Smooth muscle cell (in vitro differentiated cells): ENCODE data around the gene TNFRSF21. TPM values are rescaled to one million over a fixed set of nuclear protein-coding genes. Genes with fewer than 3 reads are reported as not detected.

Experiments
- DNase-seq: peaks from one replicate; lab custom pipeline; 2025; ENCODE audit not compliant: unreplicated experiment; lab: John Stamatoyannopoulos, UW
- H2AFZ ChIP-seq: fragments of 200-600 bp; sonication (generic); 2 replicates; pipeline ENCODE4 v1.6.0; 2016; ENCODE audit warnings: antibody characterized with exemption, low read depth, mild to moderate bottlenecking
- H3F3A ChIP-seq: fragments of 200-600 bp; sonication (generic); 2 replicates; pipeline ENCODE4 v1.6.0; 2017; ENCODE audit warnings: antibody characterized with exemption, low read depth
- H3K27ac ChIP-seq: fragments of 200-600 bp; sonication (generic); 2 replicates; pipeline ENCODE4 v1.5.1; 2016; ENCODE audit warnings: low read depth, mild to moderate bottlenecking
- H3K27me3 ChIP-seq: fragments of 200-600 bp; sonication (generic); 2 replicates; pipeline ENCODE4 v1.6.1; 2016; ENCODE audit warnings: low read depth, mild to moderate bottlenecking
- H3K36me3 ChIP-seq: fragments of 200-600 bp; sonication (generic); 2 replicates; pipeline ENCODE4 v1.5.1; 2016; ENCODE audit warnings: low read depth
- H3K4me1 ChIP-seq: fragments of 200-600 bp; sonication (generic); 2 replicates; pipeline ENCODE4 v1.5.1; 2016; ENCODE audit warnings: low read depth
- H3K4me2 ChIP-seq: fragments of 200-600 bp; sonication (generic); 2 replicates; pipeline ENCODE4 v1.6.0; 2016; ENCODE audit warnings: mild to moderate bottlenecking
- H3K4me3 ChIP-seq: fragments of 200-600 bp; sonication (generic); 2 replicates; pipeline ENCODE4 v1.5.1; 2016; ENCODE audit warnings: mild to moderate bottlenecking
- H3K79me2 ChIP-seq: fragments of 200-600 bp; sonication (generic); 2 replicates; pipeline ENCODE4 v1.6.0; 2016; ENCODE audit warnings: low read depth, mild to moderate bottlenecking
- H3K9ac ChIP-seq: fragments of 200-600 bp; sonication (generic); 2 replicates; pipeline ENCODE4 v1.6.0; 2016; ENCODE audit warnings: low read depth
- H3K9me3 ChIP-seq: fragments of 200-600 bp; sonication (generic); replicated peaks from 2 replicates; pipeline ENCODE4 v1.5.1; 2016; ENCODE audit warnings: low read depth
- H4K20me1 ChIP-seq: fragments of 200-600 bp; sonication (generic); 2 replicates; pipeline ENCODE4 v1.6.0; 2016; ENCODE audit warnings: low read depth
- CTCF ChIP-seq: fragments of 200-600 bp; sonication (generic); IDR thresholded peaks from 2 replicates; pipeline ENCODE4 v1.5.1; 2017; ENCODE audit warnings: borderline replicate concordance, mild to moderate bottlenecking, antibody characterized with exemption; ENCODE audit not compliant: insufficient read depth, poor library complexity, severe bottlenecking
- WGBS: methylation state at CpG from one replicate; pipeline ENCODE4 v1.1.7; 2016; ENCODE audit warnings: low lambda C conversion rate; 5-methylcytosine and 5-hydroxymethylcytosine counted together
- polyA plus RNA-seq: library from polyadenylated mRNA; unstranded; fragments of >200 nt; fragmentation: Nextera tagmentation; extraction: Ambion mirVana; gene quantifications from 2 replicates; pipeline ENCODE4 v1.2.1, GENCODE V29; 2016
- total RNA-seq: library from RNA; depleted of rRNA; stranded (reverse); fragments of >200 nt; gene quantifications from 2 replicates; pipeline ENCODE4 v1.2.3, GENCODE V29; 2014

Gene TNFRSF21
- total and polyA plus RNA-seq, 2 experiments from 2014 or later, result 30.1 to 32.8 TPM

- Histone ChIP-seq H2AFZ (peak overlapping the region; percentile 96), H3K27me3 (no peaks in the 10 kb centered on the region), H3K9ac (peak overlapping the region; percentile 71), H3K4me2 (peak overlapping the region; percentile 96), H4K20me1 (peaks cover 35% of the 10 kb centered on the region), H3F3A (no peaks in the 10 kb centered on the region), H3K9me3 (no peaks in the 10 kb centered on the region), H3K4me1 (peaks cover 5% of the 10 kb centered on the region), H3K27ac (peak overlapping the region; percentile 41), H3K36me3 (no peaks in the 10 kb centered on the region), H3K79me2 (peaks cover 59% of the 10 kb centered on the region), H3K4me3 (peak overlapping the region; percentile 82)
- no peak for TF ChIP-seq CTCF
- peak; percentile 35 for DNase-seq
- under 1% methylated on average over 44 of the region's 48 CpGs for WGBS
These were observed 984 bp downstream of the TNFRSF21 start for GRCh38 chr6:47308552-47309290.

GRCh38 chr6:47308198-47308517 lies 1.5 kb downstream of the TNFRSF21 start:
- Histone ChIP-seq H3K27me3 (no peaks in the 10 kb centered on the region), H3K36me3 (no peaks in the 10 kb centered on the region), H2AFZ (peak overlapping the region; percentile 96), H3K27ac (no peak overlapping the region), H4K20me1 (peaks cover 41% of the 10 kb centered on the region), H3F3A (no peaks in the 10 kb centered on the region), H3K4me3 (peak overlapping the region; percentile 82), H3K79me2 (peaks cover 65% of the 10 kb centered on the region), H3K4me1 (peaks cover 5% of the 10 kb centered on the region), H3K4me2 (peak overlapping the region; percentile 96), H3K9me3 (no peaks in the 10 kb centered on the region), H3K9ac (peak overlapping the region; percentile 71)
- no peak for DNase-seq
- WGBS, result 1% methylated on average over 3 of the region's 3 CpGs
- no peak for TF ChIP-seq CTCF

- TF ChIP-seq CTCF, result no peak
- Histone ChIP-seq H3K4me1 (peaks cover 5% of the 10 kb centered on the region), H3K27me3 (no peaks in the 10 kb centered on the region), H2AFZ (peak overlapping the region; percentile 96), H3K9me3 (no peaks in the 10 kb centered on the region), H3K4me2 (peak overlapping the region; percentile 96), H3K9ac (no peak overlapping the region), H4K20me1 (peaks cover 46% of the 10 kb centered on the region), H3K79me2 (peaks cover 71% of the 10 kb centered on the region), H3K27ac (no peak overlapping the region), H3F3A (no peaks in the 10 kb centered on the region), H3K4me3 (peak overlapping the region; percentile 82), H3K36me3 (no peaks in the 10 kb centered on the region)
- WGBS, result 88% methylated on average over 7 of the region's 7 CpGs
- no peak for DNase-seq
These were observed 2.1 kb downstream of the TNFRSF21 start for GRCh38 chr6:47307362-47308197.
